ENCODE data around the gene ZNF549.
A peak's percentile ranks its signal among the peaks of the same experiment; 100 is the strongest.

The ZNF549 gene

GRCh38 chr19:57566396-57567265, 39.5 kb downstream of the ZNF549 start:
- DNase-seq (ENCODE audit: low read depth in 3 of 3), result no peak

GRCh38 chr19:57570707-57571106, 43.6 kb downstream of the ZNF549 start:
- DNase-seq (ENCODE audit: low read depth in 3 of 3), result no peak

DNA sequence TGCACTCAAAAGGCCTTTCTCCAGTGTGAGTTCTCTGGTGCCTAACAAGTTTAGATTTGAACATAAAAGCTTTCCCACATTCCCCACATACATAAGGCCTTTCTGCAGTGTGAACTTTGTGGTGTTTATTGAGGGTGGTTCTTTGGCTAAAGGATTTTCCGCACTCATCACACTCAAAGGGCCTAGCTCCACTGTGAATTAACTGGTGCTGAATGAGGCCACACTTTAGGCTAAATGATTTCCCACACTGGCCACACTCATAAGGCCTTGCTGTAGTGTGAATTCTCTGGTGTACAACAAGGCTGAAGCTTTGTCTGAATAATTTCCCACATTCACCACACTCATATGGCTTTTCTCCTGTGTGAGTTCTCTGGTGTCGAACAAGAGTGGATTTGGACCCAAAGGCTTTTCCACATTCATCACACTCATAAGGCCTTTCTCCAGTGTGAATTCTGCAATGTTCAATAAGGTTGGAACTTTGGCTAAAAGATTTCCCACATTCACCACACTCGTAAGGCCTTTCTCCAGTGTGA, 45.3 kb downstream of the ZNF549 start:
- no peak for DNase-seq (ENCODE audit: low read depth in 3 of 3)

DNA sequence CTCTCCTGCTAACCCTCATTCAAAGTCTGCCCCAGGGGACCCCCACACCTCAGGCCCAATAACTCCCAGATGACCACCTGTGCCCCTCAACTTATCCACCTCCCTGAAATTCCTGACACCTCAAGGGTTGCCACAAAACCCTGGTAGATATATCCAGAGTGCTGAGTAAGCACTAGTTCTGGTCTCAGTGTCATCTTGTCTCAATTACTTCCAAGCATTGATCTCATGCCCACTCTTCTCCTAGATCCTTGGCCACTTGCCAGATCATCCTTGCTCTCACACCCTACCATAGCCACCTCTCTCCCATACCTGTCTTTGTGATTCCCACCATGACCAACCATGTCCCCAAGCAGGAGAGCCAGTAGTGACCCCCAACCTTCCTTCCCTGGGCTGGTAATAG, 49.5 kb downstream of the ZNF549 start:
- no peak for DNase-seq (ENCODE audit: low read depth in 3 of 3)

- peak; percentile 89 to 94 (median 91) for DNase-seq (ENCODE audit: low read depth in 3 of 3)
These were observed 51.5 kb downstream of the ZNF549 start, which contains the start of gene ZNF416 for GRCh38 chr19:57578487-57579205. Gene ZNF416, minus strand, starts transcription at chr19:57578911. Its CDS starts 207 bp downstream, at chr19:57578704.

DNA sequence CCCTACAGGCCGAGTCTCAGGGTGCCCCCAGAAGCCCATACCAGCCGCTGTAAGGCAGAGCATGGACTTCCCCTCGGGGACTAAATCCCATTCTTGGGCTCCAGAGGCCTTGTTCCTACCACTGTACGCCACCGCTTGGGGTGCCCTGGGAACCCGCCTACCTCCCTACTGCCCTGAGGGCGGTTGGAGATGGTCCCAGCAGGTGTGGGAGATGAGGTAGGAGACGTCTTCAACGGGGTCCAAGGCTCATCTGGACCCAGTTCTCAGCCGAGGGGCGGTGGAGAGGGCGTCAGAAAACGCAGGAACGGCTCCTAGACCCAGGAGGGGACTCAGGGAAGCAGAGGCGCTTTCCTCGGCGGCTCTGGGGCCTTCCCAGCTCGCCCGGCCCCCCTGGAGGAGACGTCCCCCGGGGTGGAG, 56.0 kb downstream of the ZNF549 start:
- no peak for DNase-seq (ENCODE audit: low read depth in 3 of 3)

GRCh38 chr19:57583521-57584416, 56.6 kb downstream of the ZNF549 start, which contains the start of gene ZIK1:
Gene ZIK1, plus strand, starts transcription at chr19:57584145. Its CDS starts 212 bp downstream, at chr19:57584357.
- peak; percentile 63 to 78 (median 66) for DNase-seq (ENCODE audit: low read depth in 3 of 3)

- no peak for DNase-seq (ENCODE audit: low read depth in 3 of 3)
These were observed 60.4 kb downstream of the ZNF549 start for GRCh38 chr19:57587529-57587928.

GRCh38 chr19:57599377-57599760, 72.2 kb downstream of the ZNF549 start:
- no peak for DNase-seq (ENCODE audit: low read depth in 3 of 3)

DNA sequence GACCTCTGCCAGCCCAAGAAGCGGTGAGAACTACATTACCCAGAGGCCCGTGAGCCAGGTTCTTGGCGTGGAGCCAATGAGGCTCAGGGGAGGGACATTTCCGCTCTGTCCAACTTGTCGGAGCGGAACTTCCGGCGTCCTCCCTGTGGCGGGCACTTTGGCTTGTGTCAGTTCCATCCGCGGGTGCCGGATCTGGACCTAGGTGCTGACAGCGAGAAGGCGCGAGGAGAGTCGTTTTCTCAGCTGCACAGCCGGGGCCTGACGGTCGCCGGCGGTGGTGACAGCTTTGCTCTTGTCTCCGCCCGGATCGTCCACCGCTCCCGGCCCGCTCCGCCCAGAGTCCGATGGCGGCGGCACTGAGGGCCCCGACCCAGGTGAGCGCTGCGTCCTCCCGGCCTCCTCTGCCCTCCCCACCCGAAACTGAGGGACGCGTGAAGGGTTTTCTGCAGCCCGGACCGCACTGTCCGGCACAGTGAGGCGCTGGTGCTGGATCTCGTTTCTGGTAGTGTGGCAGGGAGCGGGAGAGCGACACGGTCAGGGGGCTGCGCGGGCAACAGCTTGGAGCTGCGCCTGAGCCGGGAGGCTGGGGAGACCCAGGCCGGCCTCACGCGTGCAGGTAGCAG, 72.7 kb downstream of the ZNF549 start, which contains the start of gene ZNF530:
ZNF530 (plus strand) TSS at position 125 of the 623 bp plus-strand sequence. CDS start 4,461 bp downstream, outside the sequence.
- DNase-seq (ENCODE audit: low read depth in 3 of 3), result peak; percentile 82 to 83 (median 82)

- DNase-seq (ENCODE audit: low read depth in 3 of 3), result no peak
These were observed 79.8 kb downstream of the ZNF549 start for GRCh38 chr19:57606931-57607330.

Data from stimulated activated CD4-positive, alpha-beta T cell treated with anti-CD3 and anti-CD28 coated beads, TNF-alpha, amount 100 ng/mL, for 48 hours (primary cell).